Dedifferentiated amniotic fluid mesenchymal stem cell (primary cell): ENCODE measurements around the gene SEC24D.

Experiments used
- DNase-seq: peaks from one replicate; pipeline ENCODE4 v3.0.0-alpha.2; 2016; ENCODE audit errors: extremely low spot score

The SEC24D gene

GRCh38 chr4:118753096-118753495 lies 82.8 kb downstream of the SEC24D start:
- DNase-seq, result no peak

- no peak for DNase-seq
Measured at GRCh38 chr4:118752551-118752950, 83.4 kb downstream of the SEC24D start.

DNA sequence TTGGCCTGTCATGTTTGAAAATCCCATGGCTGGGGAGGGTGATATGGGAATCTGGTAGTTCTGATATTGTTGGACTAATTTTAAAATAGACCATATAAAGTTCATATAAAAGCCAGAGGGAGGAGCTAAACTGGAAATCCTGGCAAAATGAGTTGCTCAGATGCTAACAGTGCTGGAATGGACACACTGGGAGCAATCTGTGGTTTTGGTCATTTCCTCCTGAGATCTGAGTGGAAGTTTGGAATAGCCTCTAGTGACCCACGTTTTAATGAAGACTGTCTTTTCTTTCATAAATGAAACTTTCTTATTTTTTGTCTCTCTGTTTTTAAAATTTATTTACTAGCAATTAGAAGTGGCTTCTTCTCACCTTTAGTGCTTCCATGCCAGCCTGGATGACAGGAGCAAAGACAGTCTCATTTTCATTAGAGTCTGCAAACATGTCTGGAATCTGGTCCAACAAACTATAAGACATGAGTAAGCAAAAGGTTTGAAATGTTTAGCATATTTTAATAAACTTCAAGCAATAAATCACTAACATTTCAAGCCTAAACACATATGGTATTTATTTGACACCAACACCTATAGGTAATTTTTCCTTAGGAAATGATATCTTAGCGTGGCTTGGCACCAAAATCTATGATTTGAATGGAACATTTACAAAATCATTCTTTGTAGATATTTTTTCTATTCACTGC lies 84.2 kb downstream of the SEC24D start:
- DNase-seq, result no peak

GRCh38 chr4:118749347-118749988 lies 86.5 kb downstream of the SEC24D start:
- DNase-seq, result no peak

GRCh38 chr4:118746251-118746919 lies 89.5 kb downstream of the SEC24D start:
- DNase-seq, result no peak

DNA sequence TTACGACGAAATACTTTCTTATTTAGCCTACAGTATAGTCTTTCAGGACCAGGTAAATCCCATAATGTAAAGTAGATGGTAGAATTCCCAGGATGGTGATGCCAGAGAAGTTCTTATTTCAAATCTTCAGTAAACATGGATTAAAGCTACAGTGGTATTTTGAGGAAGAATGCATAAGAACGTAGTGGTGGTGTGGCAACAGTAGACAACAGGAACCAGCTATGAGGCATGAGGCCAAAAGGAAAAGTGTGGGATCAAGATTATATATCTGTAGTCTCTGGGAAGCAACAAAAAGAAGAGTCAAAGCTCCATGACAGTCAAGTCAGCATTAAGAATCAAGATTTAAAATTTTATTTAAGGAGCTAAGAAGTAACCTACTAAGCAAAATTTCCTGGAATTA lies 90.6 kb downstream of the SEC24D start:
- no peak for DNase-seq

DNA sequence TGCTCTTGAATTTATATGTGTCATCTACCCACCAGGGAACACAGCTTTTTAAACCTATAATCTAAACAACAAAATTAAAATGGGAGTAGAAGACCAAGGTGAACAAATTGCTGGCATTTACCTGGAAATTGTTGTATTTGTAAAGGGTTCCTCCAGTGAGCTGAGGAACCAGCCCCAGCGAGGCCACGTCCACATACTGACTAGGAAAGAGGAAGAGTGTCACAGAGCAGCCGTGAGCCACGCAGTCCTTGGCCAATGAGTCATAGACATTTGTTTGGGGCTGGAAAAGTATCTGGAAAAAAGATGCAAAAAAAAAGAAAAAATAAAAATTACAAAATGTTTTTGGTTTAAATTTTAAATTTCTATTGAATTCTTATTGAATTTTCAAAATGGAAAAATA lies 92.1 kb downstream of the SEC24D start:
- no peak for DNase-seq

- no peak for DNase-seq
Measured at GRCh38 chr4:118742050-118742449, 93.9 kb downstream of the SEC24D start.

GRCh38 chr4:118741301-118741855 lies 94.5 kb downstream of the SEC24D start:
- DNase-seq, result no peak

- DNase-seq, result peak; percentile 54
Measured at GRCh38 chr4:118740869-118741268, 95.1 kb downstream of the SEC24D start.

GRCh38 chr4:118739022-118739713 lies 96.8 kb downstream of the SEC24D start:
- no peak for DNase-seq

GRCh38 chr4:118738090-118738489 lies 97.8 kb downstream of the SEC24D start:
- DNase-seq, result no peak

DNA sequence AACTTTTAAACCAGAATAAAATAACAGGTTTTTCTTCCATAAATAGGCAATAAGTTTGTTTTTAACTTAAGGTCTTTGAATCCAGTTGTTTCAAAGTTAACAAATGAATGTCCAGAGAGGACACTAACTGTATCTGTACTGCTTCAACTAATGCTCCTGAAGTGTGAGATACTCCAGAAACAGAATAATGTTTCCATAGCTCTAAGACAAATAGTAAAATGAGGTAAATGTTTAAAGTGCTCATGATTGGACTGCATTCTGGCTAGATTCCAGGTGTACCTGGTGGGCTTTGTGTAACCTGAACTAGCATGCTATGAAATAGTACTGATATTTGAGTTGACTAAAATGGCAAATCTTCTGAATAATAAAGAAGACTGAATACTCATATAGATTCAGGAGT lies 99.0 kb downstream of the SEC24D start:
- no peak for DNase-seq

DNA sequence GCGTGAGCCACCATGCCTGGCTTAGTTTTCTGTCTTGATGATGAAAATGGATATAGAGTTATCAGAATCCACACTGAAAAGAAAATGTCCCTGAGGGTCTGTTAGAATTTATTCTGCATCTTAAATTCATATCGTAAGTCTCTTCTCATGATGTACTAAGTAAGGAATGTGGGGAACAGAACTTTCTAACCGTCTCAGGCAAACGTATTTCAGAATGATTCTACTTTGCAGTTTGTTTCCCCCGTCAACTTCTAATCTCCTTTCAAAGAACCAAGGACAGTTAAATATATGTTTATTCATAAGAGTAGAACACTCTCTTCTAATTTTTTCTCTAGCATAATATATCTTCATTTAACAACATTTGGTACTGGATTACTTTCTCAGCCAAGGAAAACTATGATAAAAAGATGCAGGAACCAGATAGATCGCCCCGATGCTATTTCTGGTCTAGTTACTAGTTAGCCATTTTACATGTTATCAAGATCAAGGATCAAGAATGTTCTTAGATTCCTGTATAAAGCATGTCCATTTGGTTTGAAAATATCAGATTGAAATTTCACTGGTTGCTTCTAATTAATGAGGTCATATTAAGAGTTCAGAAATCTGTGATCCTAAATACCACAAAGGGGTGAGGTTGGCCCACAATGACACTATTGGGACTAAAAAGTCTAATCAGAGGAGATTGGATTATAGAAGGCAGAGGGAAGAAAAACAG lies 101.3 kb downstream of the SEC24D start:
- no peak for DNase-seq

DNA sequence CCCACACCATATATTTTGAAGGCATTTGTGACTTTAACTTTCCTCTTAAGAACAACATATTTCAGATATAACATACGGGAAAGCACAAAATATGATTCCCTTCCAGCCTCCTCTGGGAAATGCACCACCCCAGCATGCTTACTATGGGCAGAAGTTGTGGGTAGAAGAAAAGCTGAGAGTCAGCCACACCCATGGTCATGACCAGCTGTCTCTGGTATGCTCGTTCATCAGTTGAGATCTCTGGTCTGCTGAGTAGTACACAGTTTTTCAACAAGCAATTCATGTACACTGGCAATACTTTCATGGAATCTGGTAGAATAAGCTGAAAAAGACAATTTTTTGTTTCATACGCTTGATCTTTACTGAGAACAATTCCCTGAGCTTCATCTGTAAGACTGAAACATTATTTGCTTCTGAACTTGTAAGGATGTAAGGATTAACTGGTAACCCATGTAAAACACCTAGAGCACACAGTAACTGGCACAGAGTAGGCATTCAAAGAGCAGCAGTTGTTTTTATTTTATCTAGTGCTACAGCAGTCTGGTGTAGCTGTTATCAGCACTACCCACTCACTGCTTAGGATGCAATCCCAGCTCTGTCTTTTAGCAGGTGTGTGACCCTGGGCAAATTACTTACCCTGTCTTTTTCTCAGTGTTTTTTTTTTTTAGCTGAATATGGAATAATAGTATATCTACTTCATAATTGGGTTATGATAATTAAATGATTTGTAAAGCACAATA lies 103.2 kb downstream of the SEC24D start:
- peak; percentile 78 for DNase-seq

- no peak for DNase-seq
Measured at GRCh38 chr4:118730683-118731082, 105.2 kb downstream of the SEC24D start.

- DNase-seq, result peak; percentile 86
Measured at GRCh38 chr4:118729287-118730286, 106.3 kb downstream of the SEC24D start.

DNA sequence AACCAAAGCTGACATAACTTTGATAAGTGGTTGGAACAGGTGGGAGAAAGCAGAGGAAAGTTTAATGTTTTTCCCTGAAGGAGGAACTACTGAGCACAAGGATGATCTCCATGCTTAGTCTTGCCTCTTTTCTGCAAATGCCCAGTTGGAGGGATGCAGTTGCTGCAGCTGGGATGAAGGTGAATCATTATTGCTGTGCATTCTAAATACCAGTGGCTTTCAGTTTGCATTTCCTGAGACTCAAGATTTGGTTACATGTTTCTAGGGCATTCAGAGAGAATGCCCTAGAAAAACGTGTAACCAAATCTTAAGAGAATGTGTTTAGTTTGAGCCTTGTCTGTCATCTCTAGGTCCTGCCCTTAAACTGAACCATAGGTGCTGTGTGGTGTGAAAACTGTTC lies 108.6 kb downstream of the SEC24D start:
- DNase-seq, result no peak

DNA sequence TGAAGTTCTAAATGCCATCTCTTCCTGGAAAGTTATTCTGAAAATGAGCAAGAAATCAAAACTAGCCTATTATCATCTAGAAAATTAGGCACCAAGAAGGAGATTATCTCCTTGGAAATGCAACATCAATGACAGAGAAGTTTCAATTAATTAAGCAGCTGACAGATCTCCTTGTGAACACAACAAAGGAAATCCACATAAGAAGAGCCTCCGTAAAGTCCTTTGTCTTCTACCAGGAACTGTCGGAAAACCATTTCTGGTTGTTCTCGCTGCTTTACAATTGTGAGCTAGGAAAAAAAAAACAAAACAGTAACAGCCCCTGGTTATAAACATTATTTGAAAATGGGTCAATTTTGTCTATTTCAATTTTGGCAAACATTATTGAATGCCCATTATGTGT lies 112.6 kb downstream of the SEC24D start:
- no peak for DNase-seq

GRCh38 chr4:118721752-118722151 lies 114.2 kb downstream of the SEC24D start:
- no peak for DNase-seq
